Renal pelvis (tissue), 4 donors: ENCODE data around the gene TEKT3. TPM values are rescaled to one million over a fixed set of nuclear protein-coding genes. Genes with fewer than 3 reads are reported as not detected.

Experiments
- DNase-seq: peaks from one replicate; pipeline ENCODE4 v3.0.0-alpha.2; 2013
- polyA plus RNA-seq, 3 donors: library from polyadenylated mRNA; unstranded; fragments of 120-200 nt; gene quantifications; one replicate each; pipeline ENCODE4 v1.2.1, GENCODE V29; 2013; ENCODE audit not compliant: insufficient read length in 3 of 3

TEKT3 gene
- polyA plus RNA-seq, 3 donors: 1.0 to 2.3 (median 1.8) TPM

GRCh38 chr17:15350777-15351477 is 9.5 kb upstream of the TEKT3 start:
- no peak for DNase-seq

GRCh38 chr17:15349119-15349518 is 7.7 kb upstream of the TEKT3 start:
- DNase-seq: no peak

- no peak for DNase-seq
Measured at GRCh38 chr17:15348021-15348420, 6.6 kb upstream of the TEKT3 start.

- no peak for DNase-seq
Measured at GRCh38 chr17:15346066-15346595, 4.7 kb upstream of the TEKT3 start.

GRCh38 chr17:15343749-15344148 is 2.4 kb upstream of the TEKT3 start:
- no peak for DNase-seq

- DNase-seq: no peak
Measured at GRCh38 chr17:15342460-15342859, 1.1 kb upstream of the TEKT3 start.

- DNase-seq: no peak
Measured at GRCh38 chr17:15341966-15342365, 569 bp upstream of the TEKT3 start.

- no peak for DNase-seq
Measured at GRCh38 chr17:15340966-15341365, 431 bp downstream of the TEKT3 start.

GRCh38 chr17:15335446-15335845 is 6.0 kb downstream of the TEKT3 start:
- DNase-seq: no peak

GRCh38 chr17:15334266-15334665 is 7.1 kb downstream of the TEKT3 start:
- DNase-seq: no peak

- DNase-seq: no peak
Measured at GRCh38 chr17:15332338-15332737, 9.1 kb downstream of the TEKT3 start.

GRCh38 chr17:15323131-15323530 is 18.3 kb downstream of the TEKT3 start:
- no peak for DNase-seq

GRCh38 chr17:15321556-15322251 is 19.7 kb downstream of the TEKT3 start:
- no peak for DNase-seq

- no peak for DNase-seq
Measured at GRCh38 chr17:15319452-15320010, 21.9 kb downstream of the TEKT3 start.

GRCh38 chr17:15311996-15312395 is 29.4 kb downstream of the TEKT3 start:
- DNase-seq: no peak

- no peak for DNase-seq
Measured at GRCh38 chr17:15309793-15310192, 31.6 kb downstream of the TEKT3 start.

GRCh38 chr17:15309236-15309635 is 32.2 kb downstream of the TEKT3 start:
- no peak for DNase-seq

- DNase-seq: no peak
Measured at GRCh38 chr17:15308758-15309157, 32.6 kb downstream of the TEKT3 start.

- DNase-seq: peak; percentile 36
Measured at GRCh38 chr17:15307710-15308111, 33.7 kb downstream of the TEKT3 start.

- no peak for DNase-seq
Measured at GRCh38 chr17:15303851-15304250, 37.5 kb downstream of the TEKT3 start.

- DNase-seq: no peak
Measured at GRCh38 chr17:15303268-15303667, 38.1 kb downstream of the TEKT3 start.

GRCh38 chr17:15301845-15302244 is 39.6 kb downstream of the TEKT3 start:
- DNase-seq: no peak

GRCh38 chr17:15298176-15298575 is 43.2 kb downstream of the TEKT3 start:
- DNase-seq: no peak
